Endothelial cell of umbilical vein (primary cell): ENCODE data around the gene HSPB6. TPM values are rescaled to one million over a fixed set of nuclear protein-coding genes. Genes with fewer than 3 reads are reported as not detected.

ENCODE experiments used
- BruUV-seq: library from RNA; stranded (reverse); fragments of 400-500 nt; replicated peaks from 2 replicates; lab custom pipeline; 2021; lab: Mats Ljungman, UMichigan
- CTCF ChIA-PET: fragments of 300-600, 350-600 bp; sonication (Branson Sonifier 250); formaldehyde crosslinking; loops from one replicate; lab custom pipeline; 2021; ENCODE audit warnings: antibody characterized with exemption, inconsistent platforms; lab: Charles Lee
- POLR2A ChIA-PET: fragments of 300-600, 350-600 bp; sonication (Branson Sonifier 250); formaldehyde crosslinking; loops from one replicate; lab custom pipeline; 2021; ENCODE audit warnings: antibody characterized with exemption, inconsistent platforms; lab: Charles Lee
- DNase-seq: peaks from one replicate; pipeline ENCODE4 v3.0.0-alpha.2; 2011; ENCODE audit warnings: low read depth, low spot score
- FAIRE-seq: peaks from 2 replicates; lab custom pipeline; 2011; peaks lifted over from hg19 to GRCh38; lab: Jason Lieb, UNC
- H2AFZ ChIP-seq: 2 replicates; pipeline ENCODE4 v1.6.0; 2012; ENCODE audit warnings: low read depth, low read length, control low read depth, inconsistent platforms
- H3K27ac ChIP-seq: 2 replicates; pipeline ENCODE4 v1.5.1; 2011; ENCODE audit warnings: low read depth, mild to moderate bottlenecking, control low read depth, low read length, moderate library complexity; ENCODE audit not compliant: insufficient read depth
- H3K27me3 ChIP-seq, 2 experiments: 2 replicates each; pipeline versions ENCODE4 v1.6.0 to v1.6.1; 2011; ENCODE audit warnings: low read length in 2 of 2, mixed read lengths in 1 of 2; ENCODE audit not compliant: control insufficient read depth in 2 of 2, insufficient read depth in 2 of 2
- H3K36me3 ChIP-seq, 2 experiments: 2 replicates in 1 of 2; 3 replicates in 1 of 2; pipeline ENCODE4 v1.5.1; 2011; ENCODE audit warnings: low read length in 2 of 2, mild to moderate bottlenecking in 1 of 2, moderate library complexity in 1 of 2; ENCODE audit not compliant: control insufficient read depth in 2 of 2, insufficient read depth in 2 of 2; ENCODE audit errors: extremely low read depth in 1 of 2
- H3K4me1 ChIP-seq: 3 replicates; pipeline ENCODE4 v1.5.1; 2011; ENCODE audit warnings: mild to moderate bottlenecking, low read length; ENCODE audit not compliant: control insufficient read depth, insufficient read depth; ENCODE audit errors: extremely low read depth
- H3K4me2 ChIP-seq: 2 replicates; pipeline ENCODE4 v1.6.1; 2011; ENCODE audit warnings: low read length, control low read depth, mixed read lengths; ENCODE audit not compliant: insufficient read depth
- H3K4me3 ChIP-seq, 3 experiments: fragments of 200-600 bp in 1 of 3; sonication (generic), shearing (Covaris generic) in 1 of 3; replicated peaks in 1 of 3; 2 replicates each; pipeline ENCODE4 v1.5.1; 2011 to 2016; ENCODE audit warnings: control low read depth in 3 of 3, low read length in 3 of 3, mild to moderate bottlenecking in 2 of 3, inconsistent platforms in 1 of 3, low read depth in 1 of 3, moderate library complexity in 1 of 3; ENCODE audit not compliant: insufficient read depth in 1 of 3
- H3K79me2 ChIP-seq: 2 replicates; pipeline ENCODE4 v1.6.0; 2012; ENCODE audit warnings: low read length, inconsistent platforms; ENCODE audit not compliant: control insufficient read depth, insufficient read depth
- H3K9ac ChIP-seq: replicated peaks from 2 replicates; pipeline ENCODE3; 2011; ENCODE audit warnings: low read length, control low read depth; ENCODE audit not compliant: insufficient read depth; ENCODE audit errors: extremely low read depth
- H3K9me1 ChIP-seq: replicated peaks from 3 replicates; pipeline ENCODE4 v1.6.0; 2011; ENCODE audit warnings: mild to moderate bottlenecking, low read length; ENCODE audit not compliant: control insufficient read depth, insufficient read depth; ENCODE audit errors: extremely low read depth
- H3K9me3 ChIP-seq: replicated peaks from 2 replicates; pipeline ENCODE4 v1.5.1; 2012; ENCODE audit warnings: low read length, inconsistent platforms; ENCODE audit not compliant: control insufficient read depth, insufficient read depth
- H4K20me1 ChIP-seq: replicated peaks from 2 replicates; pipeline ENCODE3; 2011; ENCODE audit warnings: mild to moderate bottlenecking, low read length; ENCODE audit not compliant: control insufficient read depth, insufficient read depth; ENCODE audit errors: extremely low read depth
- EZH2 ChIP-seq: IDR thresholded peaks from 2 replicates; pipeline ENCODE4 v1.6.1; 2012; ENCODE audit warnings: borderline replicate concordance, low read depth, mild to moderate bottlenecking, moderate library complexity, low read length, inconsistent platforms; ENCODE audit not compliant: severe bottlenecking
- FOS ChIP-seq: IDR thresholded peaks from 2 replicates; pipeline ENCODE4 v1.6.1; 2011; ENCODE audit warnings: mild to moderate bottlenecking, low read length, moderate library complexity, borderline replicate concordance; ENCODE audit not compliant: insufficient read depth
- GATA2 ChIP-seq: IDR thresholded peaks from 2 replicates; pipeline ENCODE4 v1.7.0; 2011; ENCODE audit warnings: low read depth, mild to moderate bottlenecking, moderate library complexity, mixed read lengths, low read length; ENCODE audit not compliant: insufficient read length, insufficient read depth
- JUN ChIP-seq: IDR thresholded peaks from 2 replicates; pipeline ENCODE4 v1.6.1; 2011; ENCODE audit warnings: borderline replicate concordance, low read depth; ENCODE audit not compliant: insufficient read length, insufficient read depth
- MYC ChIP-seq: IDR thresholded peaks from one replicate; pipeline ENCODE4 v1.6.1; 2011; ENCODE audit warnings: mild to moderate bottlenecking, low read depth, low read length
- POLR2A ChIP-seq: IDR thresholded peaks from 2 replicates; pipeline ENCODE4 v1.6.1; 2012; ENCODE audit warnings: low read depth, mild to moderate bottlenecking, control low read depth, low read length
- POLR2AphosphoS5 ChIP-seq: IDR thresholded peaks from 2 replicates; pipeline ENCODE4 v1.6.1; 2012; ENCODE audit warnings: low read depth, mild to moderate bottlenecking, control low read depth, low read length, moderate library complexity; ENCODE audit not compliant: insufficient read depth
- dilution Hi-C: fragments of 300-500 bp; cut with MboI; formaldehyde crosslinking; loops from one replicate; pipeline ENCODE4 v1.15.0; 2019; ENCODE audit warnings: low sequenced_read_pairs; ENCODE audit not compliant: extremely low pct_ligation_motif_present
- intact Hi-C: fragments of 100-400 bp; cut with micrococcal nuclease; formaldehyde crosslinking; loops from one replicate; pipeline ENCODE4 v1.10.0; 2022
- polyA plus RNA-seq, 4 experiments: library from polyadenylated mRNA; depleted of rRNA in 3 of 4; stranded (reverse) in 3 of 4; unstranded in 1 of 4; fragments of >200 nt; gene quantifications; 2 replicates each; pipeline versions ENCODE4 v1.2.1 to v1.2.3, GENCODE V29; 2011 to 2012; ENCODE audit warnings: missing spikeins in 1 of 4
- total RNA-seq: library from RNA; stranded (reverse); gene quantifications from 2 replicates; pipeline ENCODE4 v1.2.3, GENCODE V29; 2021
- TF ChIP-seq, protein P1 (sequence below), 2 donors: IDR thresholded peaks; 1 replicate in 1 of 2; 2 replicates in 1 of 2; pipeline ENCODE4 v1.5.1; 2011; ENCODE audit warnings: low read length in 2 of 2, mild to moderate bottlenecking in 2 of 2, moderate library complexity in 2 of 2, control low read depth in 1 of 2, inconsistent platforms in 1 of 2, low read depth in 1 of 2; ENCODE audit not compliant: insufficient read depth in 1 of 2; ENCODE audit errors: extremely low read depth in 1 of 2
- TF ChIP-seq, protein P2 (sequence below): IDR thresholded peaks from 2 replicates; pipeline ENCODE4 v1.6.1; 2011; ENCODE audit not compliant: insufficient read depth, insufficient read length

HSPB6 gene
- total and polyA plus RNA-seq, 2 donors (not counting 3 experiments of a cell fraction or from before 2014, with no cell fraction given): 3.4 to 6.2 TPM

DNA sequence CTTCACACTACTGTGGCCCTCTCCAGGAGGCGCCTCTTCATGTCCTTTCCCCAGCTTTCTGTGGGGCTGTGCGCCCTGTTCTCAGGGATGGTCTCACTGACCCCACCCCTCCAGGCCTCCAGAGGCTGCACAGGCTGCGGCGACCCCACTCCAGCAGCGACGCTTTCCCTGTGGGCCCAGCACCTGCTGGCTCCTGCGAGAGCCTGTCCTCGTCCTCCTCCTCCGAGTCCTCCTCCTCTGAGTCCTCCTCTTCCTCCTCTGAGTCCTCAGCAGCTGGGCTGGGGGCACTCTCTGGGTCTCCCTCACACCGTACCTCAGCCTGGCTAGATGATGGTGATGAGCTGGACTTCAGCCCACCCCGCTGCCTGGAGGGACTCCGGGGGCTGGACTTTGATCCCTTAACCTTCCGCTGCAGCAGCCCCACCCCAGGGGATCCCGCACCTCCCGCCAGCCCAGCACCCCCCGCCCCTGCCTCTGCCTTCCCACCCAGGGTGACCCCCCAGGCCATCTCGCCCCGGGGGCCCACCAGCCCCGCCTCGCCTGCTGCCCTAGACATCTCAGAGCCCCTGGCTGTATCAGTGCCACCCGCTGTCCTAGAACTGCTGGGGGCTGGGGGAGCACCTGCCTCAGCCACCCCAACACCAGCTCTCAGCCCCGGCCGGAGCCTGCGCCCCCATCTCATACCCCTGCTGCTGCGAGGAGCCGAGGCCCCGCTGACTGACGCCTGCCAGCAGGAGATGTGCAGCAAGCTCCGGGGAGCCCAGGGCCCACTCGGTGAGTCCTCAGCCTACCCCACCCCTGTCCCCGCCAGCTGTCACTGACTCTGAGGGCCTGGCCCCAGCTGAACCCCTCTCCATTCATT, 29.7 kb upstream of the HSPB6 start:
- Histone ChIP-seq H3K4me1 (no peaks in the 10 kb centered on the region), H4K20me1 (no peaks in the 10 kb centered on the region), H3K9ac (no peak overlapping the region), H3K9me1 (no peaks in the 10 kb centered on the region), H3K79me2 (no peaks in the 10 kb centered on the region), H2AFZ (no peak overlapping the region), H3K36me3 (peaks cover 0 to 2% of the 10 kb centered on the region in 2 experiments), H3K27ac (no peak overlapping the region), H3K4me3 (no peak overlapping the region), H3K27me3 (no peaks in the 10 kb centered on the region), H3K9me3 (no peaks in the 10 kb centered on the region), H3K4me2 (no peak overlapping the region)
- ChIA-PET CTCF (no interaction called here), POLR2A (interaction anchor here (0.9 kb wide), 1 partner anchor 38 kb away, joined by 3 read pairs; the partner anchor contains the start of gene LIN37)
- TF ChIP-seq, protein P1, sequence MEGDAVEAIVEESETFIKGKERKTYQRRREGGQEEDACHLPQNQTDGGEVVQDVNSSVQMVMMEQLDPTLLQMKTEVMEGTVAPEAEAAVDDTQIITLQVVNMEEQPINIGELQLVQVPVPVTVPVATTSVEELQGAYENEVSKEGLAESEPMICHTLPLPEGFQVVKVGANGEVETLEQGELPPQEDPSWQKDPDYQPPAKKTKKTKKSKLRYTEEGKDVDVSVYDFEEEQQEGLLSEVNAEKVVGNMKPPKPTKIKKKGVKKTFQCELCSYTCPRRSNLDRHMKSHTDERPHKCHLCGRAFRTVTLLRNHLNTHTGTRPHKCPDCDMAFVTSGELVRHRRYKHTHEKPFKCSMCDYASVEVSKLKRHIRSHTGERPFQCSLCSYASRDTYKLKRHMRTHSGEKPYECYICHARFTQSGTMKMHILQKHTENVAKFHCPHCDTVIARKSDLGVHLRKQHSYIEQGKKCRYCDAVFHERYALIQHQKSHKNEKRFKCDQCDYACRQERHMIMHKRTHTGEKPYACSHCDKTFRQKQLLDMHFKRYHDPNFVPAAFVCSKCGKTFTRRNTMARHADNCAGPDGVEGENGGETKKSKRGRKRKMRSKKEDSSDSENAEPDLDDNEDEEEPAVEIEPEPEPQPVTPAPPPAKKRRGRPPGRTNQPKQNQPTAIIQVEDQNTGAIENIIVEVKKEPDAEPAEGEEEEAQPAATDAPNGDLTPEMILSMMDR (IDR thresholded peaks at IDR 0.05; ENCODE audit: extremely low read depth in 1 of 2, insufficient read depth in 1 of 2, low read depth in 1 of 2, low read length in 2 of 2): no peak
- TF ChIP-seq JUN (no peak), MYC (no peak), EZH2 (no peak), GATA2 (no peak), POLR2AphosphoS5 (no peak), FOS (no peak), POLR2A (no peak)
- TF ChIP-seq, protein P2, sequence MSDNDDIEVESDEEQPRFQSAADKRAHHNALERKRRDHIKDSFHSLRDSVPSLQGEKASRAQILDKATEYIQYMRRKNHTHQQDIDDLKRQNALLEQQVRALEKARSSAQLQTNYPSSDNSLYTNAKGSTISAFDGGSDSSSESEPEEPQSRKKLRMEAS: no peak
- FAIRE-seq (no peak), DNase-seq (no peak)
- dilution Hi-C loops: no loop called here
- BruUV-seq: no TSS peak
- intact Hi-C loops: no loop called here
